Prostate gland (tissue), 2 donors: Measurements from ENCODE around the gene ZNF816.

Experiments
- CTCF ChIP-seq, 4 experiments: fragments of 200-600 bp in 2 of 4; fragments of 450-650 bp in 2 of 4; sonication (generic) in 2 of 4; IDR thresholded peaks; 1 replicate in 3 of 4; 2 replicates in 1 of 4; pipeline ENCODE4 v1.5.1; 2016 to 2019; ENCODE audit warnings: antibody characterized with exemption in 4 of 4, mild to moderate bottlenecking in 2 of 4, moderate library complexity in 2 of 4
- POLR2A ChIP-seq: fragments of 450-650 bp; IDR thresholded peaks from one replicate; pipeline ENCODE4 v1.6.1; 2016; ENCODE audit warnings: antibody characterized with exemption, mild to moderate bottlenecking
- POLR2AphosphoS5 ChIP-seq: sonication (generic); formaldehyde crosslinking; IDR thresholded peaks from one replicate; pipeline ENCODE4 v1.6.1; 2017; ENCODE audit warnings: antibody characterized with exemption

DNA sequence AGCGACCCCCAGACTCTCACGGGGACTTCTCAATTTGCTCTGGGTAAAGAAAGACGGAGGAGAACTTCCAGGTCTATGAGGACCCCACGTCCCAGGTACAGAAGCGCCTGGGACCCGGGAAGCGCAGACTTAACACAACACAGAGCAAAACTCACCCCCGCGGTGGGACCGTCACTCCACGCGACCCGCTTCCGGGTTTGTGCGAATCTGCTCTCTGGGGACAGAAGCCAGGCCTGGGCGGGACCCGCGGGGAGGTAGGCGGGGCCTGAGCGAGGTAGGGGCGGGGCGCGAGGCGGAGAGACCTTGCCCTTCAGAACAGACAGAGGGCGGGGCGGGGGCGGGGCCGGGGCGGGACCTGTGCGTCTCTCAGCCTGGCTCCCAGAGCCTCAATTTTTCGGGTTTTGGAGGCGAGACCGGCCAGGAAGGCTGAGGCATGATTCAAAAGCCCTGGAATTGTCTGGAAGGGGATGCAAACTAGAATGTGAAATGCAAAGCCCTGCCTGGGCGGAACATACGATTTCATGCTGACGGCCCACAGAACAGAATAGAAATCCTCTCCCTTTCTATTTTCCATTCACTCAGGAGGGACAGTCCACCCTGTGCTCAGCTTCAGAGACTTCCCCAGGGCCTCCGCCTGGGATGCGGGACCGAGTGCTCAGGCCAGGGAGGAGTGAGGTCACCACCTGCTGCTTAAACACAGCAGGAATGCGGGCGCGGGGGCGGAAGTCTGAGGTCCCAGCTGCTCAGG, 20.1 kb downstream of the ZNF816 start:
- TF ChIP-seq CTCF (IDR thresholded peaks at IDR 0.05) (no peak), POLR2A (peak; percentile 94), POLR2AphosphoS5 (peak; percentile 95)
